ENCODE results near the gene STKLD1. TPM values are rescaled to one million over a fixed set of nuclear protein-coding genes. Genes with fewer than 3 reads are reported as not detected.

STKLD1 gene
- total and polyA plus RNA-seq, 2 donors = 0.32 to 1.1 TPM

GRCh38 chr9:133377721-133378216 lies 1.6 kb downstream of the STKLD1 start:
- peaks cover 3% of the 10 kb centered on the region for H3K4me1 ChIP-seq (ENCODE audit: insufficient read depth)
- H3K27ac ChIP-seq (ENCODE audit: low read depth) = no peak overlapping the region
- H3K36me3 ChIP-seq (ENCODE audit: insufficient read depth) = no peaks in the 10 kb centered on the region
- no peak overlapping the region for H3K4me3 ChIP-seq (ENCODE audit: low read depth, low read length)
- DNase-seq (ENCODE audit: extremely low spot score) = no peak
- 72% methylated on average over 6 of the region's 6 CpGs for WGBS

GRCh38 chr9:133378408-133378962 lies 2.3 kb downstream of the STKLD1 start:
- peaks cover 3% of the 10 kb centered on the region for H3K4me1 ChIP-seq (ENCODE audit: insufficient read depth)
- no peaks in the 10 kb centered on the region for H3K36me3 ChIP-seq (ENCODE audit: insufficient read depth)
- no peak for DNase-seq (ENCODE audit: extremely low spot score)
- H3K4me3 ChIP-seq (ENCODE audit: low read depth, low read length) = no peak overlapping the region
- H3K27ac ChIP-seq (ENCODE audit: low read depth) = no peak overlapping the region
- WGBS = 88% methylated on average over 1 of the region's 1 CpG

- peaks cover 3% of the 10 kb centered on the region for H3K4me1 ChIP-seq (ENCODE audit: insufficient read depth)
- H3K4me3 ChIP-seq (ENCODE audit: low read depth, low read length) = no peak overlapping the region
- no peak for DNase-seq (ENCODE audit: extremely low spot score)
- 91% methylated on average over 14 of the region's 14 CpGs for WGBS
- no peaks in the 10 kb centered on the region for H3K36me3 ChIP-seq (ENCODE audit: insufficient read depth)
- H3K27ac ChIP-seq (ENCODE audit: low read depth) = no peak overlapping the region
Observed at GRCh38 chr9:133379153-133380086, 3.3 kb downstream of the STKLD1 start.

GRCh38 chr9:133380734-133381133 lies 4.6 kb downstream of the STKLD1 start:
- no peak for DNase-seq (ENCODE audit: extremely low spot score)
- H3K27ac ChIP-seq (ENCODE audit: low read depth) = no peak overlapping the region
- H3K4me3 ChIP-seq (ENCODE audit: low read depth, low read length) = no peak overlapping the region
- WGBS = 67% methylated on average over 4 of the region's 4 CpGs
- peaks cover 3% of the 10 kb centered on the region for H3K4me1 ChIP-seq (ENCODE audit: insufficient read depth)
- no peaks in the 10 kb centered on the region for H3K36me3 ChIP-seq (ENCODE audit: insufficient read depth)

GRCh38 chr9:133382507-133383141 lies 6.5 kb downstream of the STKLD1 start:
- WGBS = 78% methylated on average over 4 of the region's 4 CpGs
- Histone ChIP-seq H3K36me3 (ENCODE audit: insufficient read depth) (no peaks in the 10 kb centered on the region), H3K4me1 (ENCODE audit: insufficient read depth) (no peaks in the 10 kb centered on the region), H3K4me3 (ENCODE audit: low read depth, low read length) (no peak overlapping the region), H3K27ac (ENCODE audit: low read depth) (no peak overlapping the region)
- no peak for DNase-seq (ENCODE audit: extremely low spot score)

GRCh38 chr9:133383438-133383837 lies 7.3 kb downstream of the STKLD1 start:
- no peaks in the 10 kb centered on the region for H3K4me1 ChIP-seq (ENCODE audit: insufficient read depth)
- no peak for DNase-seq (ENCODE audit: extremely low spot score)
- 96% methylated on average over 3 of the region's 3 CpGs for WGBS
- no peak overlapping the region for H3K27ac ChIP-seq (ENCODE audit: low read depth)
- H3K36me3 ChIP-seq (ENCODE audit: insufficient read depth) = no peaks in the 10 kb centered on the region
- no peak overlapping the region for H3K4me3 ChIP-seq (ENCODE audit: low read depth, low read length)

GRCh38 chr9:133384736-133385321 lies 8.7 kb downstream of the STKLD1 start:
- H3K27ac ChIP-seq (ENCODE audit: low read depth) = no peak overlapping the region
- no peaks in the 10 kb centered on the region for H3K36me3 ChIP-seq (ENCODE audit: insufficient read depth)
- no peak overlapping the region for H3K4me3 ChIP-seq (ENCODE audit: low read depth, low read length)
- WGBS = 82% methylated on average over 17 of the region's 17 CpGs
- no peak for DNase-seq (ENCODE audit: extremely low spot score)
- no peaks in the 10 kb centered on the region for H3K4me1 ChIP-seq (ENCODE audit: insufficient read depth)

- DNase-seq (ENCODE audit: extremely low spot score) = no peak
- no peaks in the 10 kb centered on the region for H3K36me3 ChIP-seq (ENCODE audit: insufficient read depth)
- 87% methylated on average over 14 of the region's 14 CpGs for WGBS
- no peak overlapping the region for H3K4me3 ChIP-seq (ENCODE audit: low read depth, low read length)
- H3K27ac ChIP-seq (ENCODE audit: low read depth) = no peak overlapping the region
- no peaks in the 10 kb centered on the region for H3K4me1 ChIP-seq (ENCODE audit: insufficient read depth)
Observed at GRCh38 chr9:133385452-133385851, 9.3 kb downstream of the STKLD1 start.

- H3K27ac ChIP-seq (ENCODE audit: low read depth) = no peak overlapping the region
- H3K4me1 ChIP-seq (ENCODE audit: insufficient read depth) = no peaks in the 10 kb centered on the region
- H3K4me3 ChIP-seq (ENCODE audit: low read depth, low read length) = no peak overlapping the region
- 73% methylated on average over 13 of the region's 13 CpGs for WGBS
- DNase-seq (ENCODE audit: extremely low spot score) = no peak
- no peaks in the 10 kb centered on the region for H3K36me3 ChIP-seq (ENCODE audit: insufficient read depth)
Observed at GRCh38 chr9:133386338-133386737, 10.2 kb downstream of the STKLD1 start.

GRCh38 chr9:133387680-133388079 lies 11.5 kb downstream of the STKLD1 start:
- DNase-seq (ENCODE audit: extremely low spot score) = no peak
- no peak overlapping the region for H3K4me3 ChIP-seq (ENCODE audit: low read depth, low read length)
- WGBS = 75% methylated on average over 9 of the region's 9 CpGs

GRCh38 chr9:133389025-133389557 lies 12.9 kb downstream of the STKLD1 start:
- Histone ChIP-seq H3K4me3 (ENCODE audit: low read depth, low read length) (no peak overlapping the region), H3K27ac (ENCODE audit: low read depth) (no peak overlapping the region), H3K4me1 (ENCODE audit: insufficient read depth) (no peaks in the 10 kb centered on the region), H3K36me3 (ENCODE audit: insufficient read depth) (no peaks in the 10 kb centered on the region)
- 95% methylated on average over 12 of the region's 12 CpGs for WGBS
- no peak for DNase-seq (ENCODE audit: extremely low spot score)

More at GRCh38 chr9:133387680-133388079, 11.5 kb downstream of the STKLD1 start:
- no peak overlapping the region for H3K27ac ChIP-seq (ENCODE audit: low read depth)
- no peaks in the 10 kb centered on the region for H3K36me3 ChIP-seq (ENCODE audit: insufficient read depth)
- H3K4me1 ChIP-seq (ENCODE audit: insufficient read depth) = no peaks in the 10 kb centered on the region

GRCh38 chr9:133389562-133389961 lies 13.4 kb downstream of the STKLD1 start:
- no peaks in the 10 kb centered on the region for H3K4me1 ChIP-seq (ENCODE audit: insufficient read depth)
- H3K27ac ChIP-seq (ENCODE audit: low read depth) = no peak overlapping the region
- 85% methylated on average over 13 of the region's 13 CpGs for WGBS

GRCh38 chr9:133390713-133391112 lies 14.5 kb downstream of the STKLD1 start:
- no peak for DNase-seq (ENCODE audit: extremely low spot score)
- Histone ChIP-seq H3K27ac (ENCODE audit: low read depth) (no peak overlapping the region), H3K4me1 (ENCODE audit: insufficient read depth) (no peaks in the 10 kb centered on the region), H3K4me3 (ENCODE audit: low read depth, low read length) (no peak overlapping the region), H3K36me3 (ENCODE audit: insufficient read depth) (no peaks in the 10 kb centered on the region)
- 82% methylated on average over 7 of the region's 7 CpGs for WGBS

More at GRCh38 chr9:133389562-133389961, 13.4 kb downstream of the STKLD1 start:
- Histone ChIP-seq H3K36me3 (ENCODE audit: insufficient read depth) (no peaks in the 10 kb centered on the region), H3K4me3 (ENCODE audit: low read depth, low read length) (no peak overlapping the region)
- no peak for DNase-seq (ENCODE audit: extremely low spot score)
